Skeletal muscle satellite cell (primary cell): ENCODE results near the gene CYP2A6.
"Not testable (repeated sequence)": the region's sequence is repeated elsewhere in the genome, so short reads cannot be mapped to it uniquely, and the experiment has no call there.

Source experiments
- H3K27me3 ChIP-seq: 2 replicates; pipeline ENCODE4 v1.7.0; 2013; ENCODE audit warnings: low read length; ENCODE audit not compliant: control insufficient read depth, insufficient read depth
- H3K36me3 ChIP-seq: 2 replicates; pipeline ENCODE4 v1.7.0; 2013; ENCODE audit warnings: mild to moderate bottlenecking, control low read depth, low read length; ENCODE audit not compliant: insufficient read depth
- H3K4me1 ChIP-seq: 2 replicates; pipeline ENCODE4 v1.7.0; 2013; ENCODE audit warnings: low read length; ENCODE audit not compliant: control insufficient read depth, insufficient read depth
- H3K4me2 ChIP-seq: 2 replicates; pipeline ENCODE4 v1.7.0; 2013; ENCODE audit warnings: mild to moderate bottlenecking, low read length
- H3K4me3 ChIP-seq: 2 replicates; pipeline ENCODE4 v1.7.0; 2013; ENCODE audit warnings: low read length
- H3K9ac ChIP-seq: 2 replicates; pipeline ENCODE4 v1.7.0; 2013; ENCODE audit warnings: mild to moderate bottlenecking, low read depth, low read length, moderate library complexity
- H3K9me3 ChIP-seq: replicated peaks from 2 replicates; pipeline ENCODE4 v1.7.0; 2013; ENCODE audit warnings: mild to moderate bottlenecking, control low read depth, low read length

CYP2A6 gene

GRCh38 chr19:40842997-40843652, 7.1 kb downstream of the CYP2A6 start:
- not testable (repeated sequence) for H3K4me3 ChIP-seq, H3K4me1 ChIP-seq, H3K9ac ChIP-seq, H3K36me3 ChIP-seq, H3K4me2 ChIP-seq, H3K27me3 ChIP-seq, H3K9me3 ChIP-seq

GRCh38 chr19:40842012-40842411, 8.2 kb downstream of the CYP2A6 start:
- H3K4me1 ChIP-seq = not testable (repeated sequence)

GRCh38 chr19:40838477-40838876, 11.8 kb downstream of the CYP2A6 start:
- not testable (repeated sequence) for H3K4me3 ChIP-seq, H3K36me3 ChIP-seq, H3K9me3 ChIP-seq, H3K4me2 ChIP-seq, H3K27me3 ChIP-seq, H3K9ac ChIP-seq, H3K4me1 ChIP-seq

More at GRCh38 chr19:40842012-40842411, 8.2 kb downstream of the CYP2A6 start:
- H3K27me3 ChIP-seq, H3K9ac ChIP-seq, H3K36me3 ChIP-seq, H3K9me3 ChIP-seq, H3K4me3 ChIP-seq, H3K4me2 ChIP-seq: not testable (repeated sequence)

- H3K9ac ChIP-seq = no peak overlapping the region
- H3K36me3 ChIP-seq = no peaks in the 10 kb centered on the region
- no peaks in the 10 kb centered on the region for H3K9me3 ChIP-seq
- H3K27me3 ChIP-seq = no peaks in the 10 kb centered on the region
- peaks cover 5% of the 10 kb centered on the region for H3K4me1 ChIP-seq
- H3K4me3 ChIP-seq = no peak overlapping the region
- H3K4me2 ChIP-seq = no peak overlapping the region
Observed at GRCh38 chr19:40836754-40837429, 13.4 kb downstream of the CYP2A6 start.

- H3K4me2 ChIP-seq, H3K9me3 ChIP-seq, H3K27me3 ChIP-seq, H3K4me3 ChIP-seq, H3K36me3 ChIP-seq, H3K9ac ChIP-seq: not testable (repeated sequence)
- H3K4me1 ChIP-seq = peaks cover 12% of the 10 kb centered on the region
Observed at GRCh38 chr19:40833728-40834533, 16.3 kb downstream of the CYP2A6 start.

- not testable (repeated sequence) for H3K9me3 ChIP-seq, H3K36me3 ChIP-seq, H3K4me3 ChIP-seq, H3K9ac ChIP-seq, H3K27me3 ChIP-seq, H3K4me2 ChIP-seq
- H3K4me1 ChIP-seq = peaks cover 12% of the 10 kb centered on the region
Observed at GRCh38 chr19:40832431-40832790, 17.8 kb downstream of the CYP2A6 start.

- no peaks in the 10 kb centered on the region for H3K9me3 ChIP-seq
- no peaks in the 10 kb centered on the region for H3K27me3 ChIP-seq
- H3K9ac ChIP-seq = no peak overlapping the region
- no peak overlapping the region for H3K4me2 ChIP-seq
- H3K4me3 ChIP-seq = no peak overlapping the region
- H3K36me3 ChIP-seq = peaks cover 5% of the 10 kb centered on the region
- peaks cover 12% of the 10 kb centered on the region for H3K4me1 ChIP-seq
Observed at GRCh38 chr19:40831502-40832430, 18.5 kb downstream of the CYP2A6 start.

GRCh38 chr19:40830741-40831140, 19.5 kb downstream of the CYP2A6 start:
- H3K9ac ChIP-seq, H3K27me3 ChIP-seq, H3K9me3 ChIP-seq, H3K36me3 ChIP-seq, H3K4me3 ChIP-seq, H3K4me2 ChIP-seq: not testable (repeated sequence)
- H3K4me1 ChIP-seq = peaks cover 12% of the 10 kb centered on the region

- Histone ChIP-seq H3K4me1 (peaks cover 12% of the 10 kb centered on the region), H3K9ac (no peak overlapping the region), H3K36me3 (peaks cover 7% of the 10 kb centered on the region), H3K4me3 (no peak overlapping the region), H3K4me2 (no peak overlapping the region), H3K9me3 (no peaks in the 10 kb centered on the region), H3K27me3 (no peaks in the 10 kb centered on the region)
Observed at GRCh38 chr19:40829205-40829604, 21.0 kb downstream of the CYP2A6 start.

- Histone ChIP-seq H3K9ac (no peak overlapping the region), H3K9me3 (no peaks in the 10 kb centered on the region), H3K4me2 (no peak overlapping the region), H3K36me3 (peaks cover 7% of the 10 kb centered on the region), H3K4me1 (peaks cover 12% of the 10 kb centered on the region), H3K27me3 (no peaks in the 10 kb centered on the region), H3K4me3 (no peak overlapping the region)
Observed at GRCh38 chr19:40827386-40828247, 22.6 kb downstream of the CYP2A6 start.
